ENCODE measurements around the gene NTN3.

The NTN3 gene

DNA sequence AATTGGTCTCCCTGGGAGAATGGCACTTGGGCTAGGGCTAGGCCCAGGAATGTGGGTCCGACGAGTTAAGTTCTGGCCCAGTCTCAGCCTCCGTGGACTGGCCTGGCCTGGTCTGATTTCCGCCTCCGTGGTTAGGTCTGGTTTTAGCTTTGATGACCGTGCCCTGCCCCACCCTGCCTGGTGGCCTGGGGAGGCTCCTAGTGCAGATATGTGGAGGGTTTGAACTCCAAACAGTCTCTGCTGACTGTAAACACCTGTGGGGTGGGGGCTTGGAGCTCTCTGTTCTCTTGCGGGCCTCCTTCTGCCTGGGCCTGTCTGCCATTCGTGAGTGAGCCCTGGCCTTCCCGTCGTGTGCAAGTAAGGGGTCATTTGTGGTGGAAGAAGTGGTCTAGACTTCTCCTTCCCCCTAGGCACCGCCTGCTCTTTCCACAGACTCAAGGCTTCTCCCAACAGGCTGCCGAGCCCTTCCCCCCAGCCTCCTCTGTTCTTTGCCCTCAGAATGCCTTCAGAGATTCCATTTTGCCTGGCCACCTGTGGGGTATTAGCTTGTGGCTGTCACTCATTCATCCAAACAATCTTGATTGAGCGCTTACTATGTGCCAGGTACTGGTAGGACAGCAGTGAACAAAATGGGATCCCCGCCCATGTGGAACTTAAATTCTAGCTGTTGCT lies 44.2 kb downstream of the NTN3 start:
- no peak for DNase-seq

GRCh38 chr16:2516391-2517240 lies 45.5 kb downstream of the NTN3 start:
- no peak for DNase-seq

- no peak for DNase-seq
Observed at GRCh38 chr16:2517954-2518605, 47.0 kb downstream of the NTN3 start.

GRCh38 chr16:2518823-2519710 lies 48.0 kb downstream of the NTN3 start:
- no peak for DNase-seq

- DNase-seq, result no peak
Observed at GRCh38 chr16:2519711-2520080, 48.6 kb downstream of the NTN3 start.

DNA sequence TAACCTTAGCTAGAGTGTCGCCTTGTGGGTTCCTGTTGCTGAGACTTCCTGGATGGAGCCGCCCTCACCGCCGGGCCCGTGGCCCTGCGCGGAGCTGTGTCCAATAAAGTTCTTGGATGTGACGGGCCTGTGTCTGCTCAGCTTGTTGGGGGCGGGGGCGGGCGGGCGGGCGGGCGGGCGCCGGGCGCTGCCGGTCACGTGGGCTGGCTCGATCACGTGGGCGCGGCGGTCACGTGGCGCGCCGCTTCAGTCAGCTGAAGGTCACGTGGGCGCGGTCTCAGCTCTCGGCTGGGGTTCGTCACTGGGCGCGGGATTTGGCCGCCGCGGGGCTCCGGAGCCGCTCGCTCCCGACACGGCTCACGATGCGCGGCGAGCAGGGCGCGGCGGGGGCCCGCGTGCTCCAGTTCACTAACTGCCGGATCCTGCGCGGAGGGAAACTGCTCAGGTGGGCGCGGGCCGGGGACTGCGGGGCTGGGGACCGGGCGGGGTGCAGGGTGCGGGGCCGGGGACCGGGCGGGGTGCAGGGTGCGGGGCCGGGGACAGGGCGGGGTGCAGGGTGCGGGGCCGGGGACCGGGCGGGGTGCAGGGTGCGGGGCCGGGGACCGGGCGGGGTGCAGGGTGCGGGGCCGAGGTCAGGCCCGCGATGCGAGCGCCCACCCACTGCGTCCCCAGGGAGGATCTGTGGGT lies 49.1 kb downstream of the NTN3 start, which contains the start of gene AMDHD2:
Gene AMDHD2 (plus strand): TSS at position 275 of the 687 bp plus-strand sequence. CDS start 88 bp downstream, at position 363.
- peak; percentile 78 for DNase-seq

GRCh38 chr16:2520784-2521531 lies 49.9 kb downstream of the NTN3 start:
- no peak for DNase-seq
